HEK293 (cell line): Measurements from ENCODE around the gene HARS2.

Experiments
- ELK4 ChIP-seq: IDR thresholded peaks from 2 replicates; pipeline ENCODE4 v1.6.1; 2011; ENCODE audit warnings: mild to moderate bottlenecking, low read depth, low read length, borderline replicate concordance
- GLI4 ChIP-seq: fragments of 450-650 bp; formaldehyde crosslinking; IDR thresholded peaks from 2 replicates; pipeline ENCODE4 v1.5.1; 2016; ENCODE audit warnings: missing biosample characterization, missing genetic modification characterization
- GLIS1 ChIP-seq: fragments of 450-650 bp; formaldehyde crosslinking; IDR thresholded peaks from 2 replicates; pipeline ENCODE4 v1.5.1; 2016; ENCODE audit warnings: missing biosample characterization, missing genetic modification characterization
- HOXD13 ChIP-seq: sonication (generic); formaldehyde crosslinking; IDR thresholded peaks from 2 replicates; pipeline ENCODE4 v1.8.0; 2022; ENCODE audit warnings: missing genetic modification reagents, borderline replicate concordance
- INSM2 ChIP-seq: fragments of 450-650 bp; formaldehyde crosslinking; IDR thresholded peaks from 2 replicates; pipeline ENCODE4 v1.5.1; 2016; ENCODE audit warnings: missing biosample characterization, missing genetic modification characterization
- KLF7 ChIP-seq: fragments of 450-650 bp; formaldehyde crosslinking; IDR thresholded peaks from 2 replicates; pipeline ENCODE4 v1.5.1; 2016; ENCODE audit warnings: missing biosample characterization, missing genetic modification characterization, borderline replicate concordance
- PRDM6 ChIP-seq: fragments of 450-650 bp; formaldehyde crosslinking; IDR thresholded peaks from 2 replicates; pipeline ENCODE4 v1.5.1; 2017; ENCODE audit warnings: missing biosample characterization, missing genetic modification characterization
- SALL2 ChIP-seq: fragments of 450-650 bp; formaldehyde crosslinking; IDR thresholded peaks from 2 replicates; pipeline ENCODE4 v1.5.0; 2017; ENCODE audit warnings: missing biosample characterization, mild to moderate bottlenecking, missing genetic modification characterization, borderline replicate concordance
- ZBTB48 ChIP-seq: fragments of 450-650 bp; formaldehyde crosslinking; IDR thresholded peaks from 2 replicates; pipeline ENCODE4 v1.5.1; 2016; ENCODE audit warnings: missing biosample characterization, missing genetic modification characterization
- ZEB2 ChIP-seq: fragments of 450-650 bp; formaldehyde crosslinking; IDR thresholded peaks from 2 replicates; pipeline ENCODE4 v1.5.1; 2016; ENCODE audit warnings: missing biosample characterization, missing genetic modification characterization
- ZNF138 ChIP-seq: fragments of 450-650 bp; formaldehyde crosslinking; IDR thresholded peaks from 2 replicates; pipeline ENCODE4 v1.5.1; 2016; ENCODE audit warnings: missing biosample characterization, missing genetic modification characterization, borderline replicate concordance
- ZNF146 ChIP-seq: fragments of 450-650 bp; formaldehyde crosslinking; IDR thresholded peaks from 2 replicates; pipeline ENCODE4 v1.5.1; 2016; ENCODE audit warnings: missing biosample characterization, missing genetic modification characterization
- ZNF157 ChIP-seq: fragments of 450-650 bp; formaldehyde crosslinking; IDR thresholded peaks from 2 replicates; pipeline ENCODE4 v1.5.1; 2016; ENCODE audit warnings: missing biosample characterization, missing genetic modification characterization
- ZNF211 ChIP-seq: fragments of 450-650 bp; formaldehyde crosslinking; IDR thresholded peaks from 2 replicates; pipeline ENCODE4 v1.5.1; 2016; ENCODE audit warnings: low read depth, missing biosample characterization, missing genetic modification characterization
- ZNF214 ChIP-seq: fragments of 450-650 bp; formaldehyde crosslinking; IDR thresholded peaks from 2 replicates; pipeline ENCODE4 v1.5.1; 2017; ENCODE audit warnings: missing biosample characterization, mild to moderate bottlenecking, missing genetic modification characterization, borderline replicate concordance
- ZNF302 ChIP-seq: fragments of 450-650 bp; formaldehyde crosslinking; IDR thresholded peaks from 2 replicates; pipeline ENCODE4 v1.5.1; 2016; ENCODE audit warnings: missing biosample characterization, missing genetic modification characterization, low read depth
- ZNF335 ChIP-seq: fragments of 450-650 bp; formaldehyde crosslinking; conservative IDR thresholded peaks from 2 replicates; pipeline ENCODE4 v1.5.1; 2016; ENCODE audit warnings: missing biosample characterization, missing genetic modification characterization
- ZNF394 ChIP-seq: fragments of 450-650 bp; formaldehyde crosslinking; IDR thresholded peaks from 2 replicates; pipeline ENCODE4 v1.5.1; 2016; ENCODE audit warnings: missing biosample characterization, missing genetic modification characterization, mild to moderate bottlenecking, moderate library complexity, borderline replicate concordance
- ZNF423 ChIP-seq: fragments of 450-650 bp; formaldehyde crosslinking; IDR thresholded peaks from 2 replicates; pipeline ENCODE4 v1.5.1; 2016; ENCODE audit warnings: missing biosample characterization, missing genetic modification characterization
- ZNF514 ChIP-seq: fragments of 450-650 bp; formaldehyde crosslinking; IDR thresholded peaks from 2 replicates; pipeline ENCODE4 v1.5.1; 2016; ENCODE audit warnings: missing biosample characterization, missing genetic modification characterization
- ZNF555 ChIP-seq: fragments of 450-650 bp; formaldehyde crosslinking; conservative IDR thresholded peaks from 2 replicates; pipeline ENCODE4 v1.5.1; 2017; ENCODE audit warnings: missing biosample characterization, mild to moderate bottlenecking, missing genetic modification characterization, inconsistent platforms
- ZNF660 ChIP-seq: fragments of 450-650 bp; IDR thresholded peaks from 2 replicates; pipeline ENCODE4 v1.5.1; 2018; ENCODE audit warnings: missing biosample characterization, mild to moderate bottlenecking, missing genetic modification characterization
- ZNF701 ChIP-seq: fragments of 450-650 bp; formaldehyde crosslinking; IDR thresholded peaks from 2 replicates; pipeline ENCODE4 v1.5.1; 2016; ENCODE audit warnings: missing biosample characterization, missing genetic modification characterization
- ZNF768 ChIP-seq: fragments of 450-650 bp; formaldehyde crosslinking; IDR thresholded peaks from 2 replicates; pipeline ENCODE4 v1.5.1; 2018; ENCODE audit warnings: missing biosample characterization, mild to moderate bottlenecking, missing genetic modification characterization
- ZNF837 ChIP-seq: fragments of 450-650 bp; formaldehyde crosslinking; IDR thresholded peaks from 2 replicates; pipeline ENCODE4 v1.5.1; 2016; ENCODE audit warnings: missing biosample characterization, missing genetic modification characterization
- TF ChIP-seq, protein P1 (sequence below): fragments of 450-650 bp; formaldehyde crosslinking; IDR thresholded peaks from 2 replicates; pipeline ENCODE4 v1.5.1; 2016; ENCODE audit warnings: missing biosample characterization, missing genetic modification characterization
- TF ChIP-seq, protein P2 (sequence below): fragments of 450-650 bp; IDR thresholded peaks from 2 replicates; pipeline ENCODE4 v1.5.1; 2018; ENCODE audit warnings: missing biosample characterization, mild to moderate bottlenecking, missing genetic modification characterization
- TF ChIP-seq, protein P3 (sequence below): fragments of 450-650 bp; formaldehyde crosslinking; IDR thresholded peaks from 2 replicates; pipeline ENCODE4 v1.5.1; 2017; ENCODE audit warnings: missing biosample characterization, missing genetic modification characterization

The HARS2 gene

DNA sequence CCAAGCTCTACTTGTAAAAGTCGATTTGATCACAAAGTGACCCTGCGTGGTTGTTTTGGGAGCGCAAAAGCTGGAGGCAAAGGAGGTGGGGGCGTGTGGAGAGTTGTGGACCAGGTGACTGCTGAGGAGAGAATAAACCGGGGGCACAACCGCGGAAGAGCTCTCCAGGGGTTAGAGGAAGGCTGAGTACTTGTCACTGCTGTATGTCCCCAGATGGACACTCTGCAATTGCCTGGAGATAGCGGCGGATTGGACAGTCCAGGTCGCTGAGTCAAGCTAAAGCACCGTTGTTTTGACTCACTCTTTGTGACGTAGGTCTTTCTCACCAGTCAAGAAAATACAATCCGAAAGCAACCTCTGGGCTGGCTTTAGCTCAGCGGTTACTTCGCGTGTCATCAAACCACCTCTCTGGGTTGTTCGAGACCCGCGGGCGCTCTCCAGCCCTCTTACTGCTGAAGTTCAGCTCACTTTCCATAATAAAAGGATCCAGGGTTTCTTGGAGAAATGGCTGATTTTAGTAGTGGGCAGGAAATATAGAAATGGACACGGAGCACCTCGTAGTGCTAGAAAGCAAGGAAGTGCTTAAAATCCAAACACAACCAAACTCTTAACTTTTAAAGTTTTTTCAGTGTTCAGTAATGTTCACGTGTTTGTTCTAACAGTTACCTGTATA, 34.7 kb downstream of the HARS2 start (continued):
- TF ChIP-seq, protein P1, sequence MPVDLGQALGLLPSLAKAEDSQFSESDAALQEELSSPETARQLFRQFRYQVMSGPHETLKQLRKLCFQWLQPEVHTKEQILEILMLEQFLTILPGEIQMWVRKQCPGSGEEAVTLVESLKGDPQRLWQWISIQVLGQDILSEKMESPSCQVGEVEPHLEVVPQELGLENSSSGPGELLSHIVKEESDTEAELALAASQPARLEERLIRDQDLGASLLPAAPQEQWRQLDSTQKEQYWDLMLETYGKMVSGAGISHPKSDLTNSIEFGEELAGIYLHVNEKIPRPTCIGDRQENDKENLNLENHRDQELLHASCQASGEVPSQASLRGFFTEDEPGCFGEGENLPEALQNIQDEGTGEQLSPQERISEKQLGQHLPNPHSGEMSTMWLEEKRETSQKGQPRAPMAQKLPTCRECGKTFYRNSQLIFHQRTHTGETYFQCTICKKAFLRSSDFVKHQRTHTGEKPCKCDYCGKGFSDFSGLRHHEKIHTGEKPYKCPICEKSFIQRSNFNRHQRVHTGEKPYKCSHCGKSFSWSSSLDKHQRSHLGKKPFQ, result no peak
- TF ChIP-seq ZNF514 (tag by site-specific recombination) (no peak), INSM2 (peak; percentile 73), ZNF555 (no peak), KLF7 (tag by site-specific recombination) (no peak; the same call in 1 of the 2 replicates), ZNF214 (peak; percentile 9; the same call in 1 of the 2 replicates), ZNF302 (tag by site-specific recombination) (no peak; the same call in 1 of the 2 replicates), GLIS1 (tag by site-specific recombination) (peak; percentile 34; the same call in 1 of the 2 replicates), ZNF138 (tag by site-specific recombination) (no peak), HOXD13 (CRISPR knock-in tag) (no peak), ZNF768 (tag by site-specific recombination) (no peak), ZNF660 (peak; percentile 99), ZNF837 (tag by site-specific recombination) (no peak), ZNF423 (tag by site-specific recombination) (no peak), ELK4 (no peak), ZNF211 (tag by site-specific recombination) (no peak), ZBTB48 (tag by site-specific recombination) (peak; percentile 31; the same call in 1 of the 2 replicates), ZNF335 (tag by site-specific recombination) (peak; percentile 49; the same call in 1 of the 2 replicates), SALL2 (tag by site-specific recombination) (no peak), ZNF394 (tag by site-specific recombination) (peak; percentile 79), ZNF157 (no peak), ZEB2 (tag by site-specific recombination) (peak; percentile 69), ZNF701 (no peak), PRDM6 (tag by site-specific recombination) (no peak), GLI4 (tag by site-specific recombination) (no peak), ZNF146 (no peak)
- TF ChIP-seq, protein P2, sequence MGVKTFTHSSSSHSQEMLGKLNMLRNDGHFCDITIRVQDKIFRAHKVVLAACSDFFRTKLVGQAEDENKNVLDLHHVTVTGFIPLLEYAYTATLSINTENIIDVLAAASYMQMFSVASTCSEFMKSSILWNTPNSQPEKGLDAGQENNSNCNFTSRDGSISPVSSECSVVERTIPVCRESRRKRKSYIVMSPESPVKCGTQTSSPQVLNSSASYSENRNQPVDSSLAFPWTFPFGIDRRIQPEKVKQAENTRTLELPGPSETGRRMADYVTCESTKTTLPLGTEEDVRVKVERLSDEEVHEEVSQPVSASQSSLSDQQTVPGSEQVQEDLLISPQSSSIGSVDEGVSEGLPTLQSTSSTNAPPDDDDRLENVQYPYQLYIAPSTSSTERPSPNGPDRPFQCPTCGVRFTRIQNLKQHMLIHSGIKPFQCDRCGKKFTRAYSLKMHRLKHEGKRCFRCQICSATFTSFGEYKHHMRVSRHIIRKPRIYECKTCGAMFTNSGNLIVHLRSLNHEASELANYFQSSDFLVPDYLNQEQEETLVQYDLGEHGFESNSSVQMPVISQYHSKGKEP (tag by site-specific recombination), result peak; percentile 82
- TF ChIP-seq, protein P3, sequence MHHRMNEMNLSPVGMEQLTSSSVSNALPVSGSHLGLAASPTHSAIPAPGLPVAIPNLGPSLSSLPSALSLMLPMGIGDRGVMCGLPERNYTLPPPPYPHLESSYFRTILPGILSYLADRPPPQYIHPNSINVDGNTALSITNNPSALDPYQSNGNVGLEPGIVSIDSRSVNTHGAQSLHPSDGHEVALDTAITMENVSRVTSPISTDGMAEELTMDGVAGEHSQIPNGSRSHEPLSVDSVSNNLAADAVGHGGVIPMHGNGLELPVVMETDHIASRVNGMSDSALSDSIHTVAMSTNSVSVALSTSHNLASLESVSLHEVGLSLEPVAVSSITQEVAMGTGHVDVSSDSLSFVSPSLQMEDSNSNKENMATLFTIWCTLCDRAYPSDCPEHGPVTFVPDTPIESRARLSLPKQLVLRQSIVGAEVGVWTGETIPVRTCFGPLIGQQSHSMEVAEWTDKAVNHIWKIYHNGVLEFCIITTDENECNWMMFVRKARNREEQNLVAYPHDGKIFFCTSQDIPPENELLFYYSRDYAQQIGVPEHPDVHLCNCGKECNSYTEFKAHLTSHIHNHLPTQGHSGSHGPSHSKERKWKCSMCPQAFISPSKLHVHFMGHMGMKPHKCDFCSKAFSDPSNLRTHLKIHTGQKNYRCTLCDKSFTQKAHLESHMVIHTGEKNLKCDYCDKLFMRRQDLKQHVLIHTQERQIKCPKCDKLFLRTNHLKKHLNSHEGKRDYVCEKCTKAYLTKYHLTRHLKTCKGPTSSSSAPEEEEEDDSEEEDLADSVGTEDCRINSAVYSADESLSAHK (tag by site-specific recombination), result 0 out of 2 replicates have a peak, but pooled peaks have one; percentile 18
